ENCODE results near the gene ALKBH5. TPM values are rescaled to one million over a fixed set of nuclear protein-coding genes. Genes with fewer than 3 reads are reported as not detected.
A peak's percentile ranks its signal among the peaks of the same experiment; 100 is the strongest.

ALKBH5 gene
- 90.4 and 92.3 TPM in 2 replicates for total RNA-seq

DNA sequence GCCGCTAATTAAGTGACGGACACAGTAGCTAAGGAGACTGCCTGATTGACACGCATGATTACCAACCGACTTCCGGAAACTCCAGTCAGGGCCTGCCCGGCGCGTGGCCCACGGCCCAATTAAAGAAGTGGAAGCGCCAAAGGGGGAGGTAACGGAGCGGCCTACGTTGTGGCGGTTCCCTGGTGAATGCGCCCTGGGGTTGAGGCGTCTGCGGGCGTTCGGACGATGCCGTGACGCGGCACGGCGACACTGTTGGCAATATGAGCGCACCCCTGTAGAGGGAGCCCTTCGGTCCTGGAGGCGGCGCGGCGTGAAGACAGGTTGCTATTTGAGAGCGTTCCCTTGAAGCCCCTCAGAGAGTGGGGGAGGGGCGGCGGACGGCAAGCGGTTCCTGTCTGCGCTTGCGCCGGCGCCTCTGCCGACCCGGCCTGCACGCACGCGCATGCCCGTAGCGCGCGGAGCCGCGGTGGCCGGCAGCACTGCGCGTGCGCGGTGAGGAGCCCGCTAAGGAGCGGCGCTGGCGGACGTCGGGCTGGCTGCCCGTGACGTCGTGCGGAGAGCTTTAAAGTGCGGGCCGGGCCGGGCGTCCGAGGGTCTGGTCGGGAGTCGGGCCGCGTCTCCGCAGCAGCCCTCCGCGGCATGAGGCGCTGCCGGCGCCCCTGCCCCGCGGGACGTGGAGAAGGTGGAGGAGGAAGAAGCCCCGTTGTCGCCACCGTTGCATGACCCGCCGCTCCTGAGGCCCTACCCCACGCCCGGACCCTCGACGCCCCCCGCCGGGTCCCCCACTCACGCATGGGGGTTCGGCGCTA is at the start of gene ALKBH5:
TSS of gene ALKBH5 (plus strand) at position 495 of the 809 bp plus-strand sequence. CDS start 416 bp downstream, outside the sequence.
- peak; percentile 99 for DNase-seq (ENCODE audit: extremely low read depth, low read depth, low spot score)

GRCh38 chr17:18136357-18136756 is 47.3 kb upstream of the ALKBH5 start:
- DNase-seq (ENCODE audit: extremely low read depth, low read depth, low spot score) = no peak

- no peak for DNase-seq (ENCODE audit: extremely low read depth, low read depth, low spot score)
These were observed 45.4 kb upstream of the ALKBH5 start for GRCh38 chr17:18138065-18138749.

- DNase-seq (ENCODE audit: extremely low read depth, low read depth, low spot score) = no peak
These were observed 44.5 kb upstream of the ALKBH5 start for GRCh38 chr17:18139092-18139491.

- no peak for DNase-seq (ENCODE audit: extremely low read depth, low read depth, low spot score)
These were observed 44.1 kb upstream of the ALKBH5 start for GRCh38 chr17:18139498-18139897.

DNA sequence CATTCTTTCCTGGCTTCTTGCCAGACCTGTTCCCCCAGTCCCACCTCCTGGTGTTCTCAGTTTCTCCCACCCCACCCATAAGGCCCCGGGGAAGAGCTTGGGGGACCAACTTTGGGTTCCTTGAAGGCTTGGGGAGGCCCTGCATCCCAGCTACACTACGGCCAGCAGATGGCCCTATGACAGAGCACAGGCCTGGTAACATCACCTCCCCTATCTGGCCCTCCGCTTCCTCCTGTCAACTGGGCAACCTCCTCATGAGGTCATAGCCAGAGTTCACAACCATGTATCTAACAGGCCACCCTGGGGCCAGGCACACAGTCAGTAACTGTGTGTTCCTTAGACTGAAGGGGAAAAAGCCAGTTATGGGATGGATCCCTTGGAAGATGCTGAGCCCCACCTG is 43.7 kb upstream of the ALKBH5 start:
- DNase-seq (ENCODE audit: extremely low read depth, low read depth, low spot score) = no peak

DNA sequence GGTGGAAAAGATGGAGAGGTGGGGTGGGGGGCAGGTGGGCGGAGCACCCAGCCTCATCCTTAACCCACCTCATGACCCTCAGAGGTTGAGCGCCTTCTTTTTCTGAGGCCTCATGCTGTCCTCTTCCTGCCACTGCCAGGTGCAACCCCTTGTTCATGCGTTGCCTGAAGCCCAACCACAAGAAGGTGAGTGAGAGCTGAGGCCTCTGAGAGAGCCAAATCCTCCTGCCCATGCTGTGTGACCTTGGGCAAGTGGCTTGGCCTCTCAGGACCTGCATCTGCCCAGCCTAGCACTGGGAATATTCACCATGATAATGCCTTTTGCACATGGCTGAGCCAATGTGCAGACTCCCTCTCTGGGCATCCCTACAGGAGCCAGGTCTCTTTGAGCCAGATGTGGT is 43.0 kb upstream of the ALKBH5 start:
- DNase-seq (ENCODE audit: extremely low read depth, low read depth, low spot score) = no peak

- no peak for DNase-seq (ENCODE audit: extremely low read depth, low read depth, low spot score)
These were observed 42.3 kb upstream of the ALKBH5 start for GRCh38 chr17:18141210-18141803.

GRCh38 chr17:18142417-18142816 is 41.2 kb upstream of the ALKBH5 start:
- no peak for DNase-seq (ENCODE audit: extremely low read depth, low read depth, low spot score)

DNA sequence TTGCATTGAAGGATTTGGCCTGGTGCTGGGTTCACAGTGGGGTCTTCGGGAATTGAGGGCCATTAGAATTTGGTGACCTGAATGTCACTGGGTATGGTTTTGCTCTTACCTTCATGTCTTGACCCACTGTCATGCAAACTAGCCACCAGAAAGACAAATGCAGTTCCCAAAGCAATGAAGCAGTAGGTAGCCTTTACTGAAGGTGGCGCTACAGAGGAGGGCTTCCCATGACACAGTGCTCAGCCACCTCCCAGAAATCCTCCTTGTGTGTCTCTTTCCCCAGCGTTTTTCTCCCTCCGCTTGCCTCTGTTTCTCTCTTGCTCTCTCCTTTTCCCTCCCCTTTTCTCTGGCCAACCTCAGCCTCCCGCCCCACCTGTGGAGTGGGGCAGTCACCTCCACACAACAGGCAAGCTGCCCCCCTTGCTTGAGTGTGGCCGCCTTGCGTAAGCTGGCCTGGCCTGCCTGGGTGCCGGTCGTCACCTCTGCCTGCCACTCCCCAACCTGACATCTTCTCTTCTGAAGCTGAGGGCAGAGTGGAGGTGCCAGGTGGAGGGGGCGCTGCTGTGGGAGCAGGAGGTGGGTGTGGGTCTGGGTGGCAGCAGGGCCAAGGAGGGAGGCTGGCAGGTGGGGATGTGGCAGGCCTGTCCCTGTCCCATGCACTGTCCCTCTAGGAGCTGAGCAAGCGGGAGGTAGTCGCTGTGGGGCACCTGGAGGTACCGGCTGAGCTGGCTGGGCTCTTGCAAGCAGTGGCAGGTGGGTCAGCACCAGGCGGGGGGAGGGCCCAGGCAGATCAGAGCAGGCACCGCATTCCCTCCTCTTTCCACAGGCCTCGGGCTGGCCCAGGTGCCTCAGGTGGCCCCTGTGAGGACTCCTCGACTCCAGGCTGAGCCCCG is 40.3 kb upstream of the ALKBH5 start:
- no peak for DNase-seq (ENCODE audit: extremely low read depth, low read depth, low spot score)

- DNase-seq (ENCODE audit: extremely low read depth, low read depth, low spot score) = no peak
These were observed 39.4 kb upstream of the ALKBH5 start for GRCh38 chr17:18144261-18144660.

DNA sequence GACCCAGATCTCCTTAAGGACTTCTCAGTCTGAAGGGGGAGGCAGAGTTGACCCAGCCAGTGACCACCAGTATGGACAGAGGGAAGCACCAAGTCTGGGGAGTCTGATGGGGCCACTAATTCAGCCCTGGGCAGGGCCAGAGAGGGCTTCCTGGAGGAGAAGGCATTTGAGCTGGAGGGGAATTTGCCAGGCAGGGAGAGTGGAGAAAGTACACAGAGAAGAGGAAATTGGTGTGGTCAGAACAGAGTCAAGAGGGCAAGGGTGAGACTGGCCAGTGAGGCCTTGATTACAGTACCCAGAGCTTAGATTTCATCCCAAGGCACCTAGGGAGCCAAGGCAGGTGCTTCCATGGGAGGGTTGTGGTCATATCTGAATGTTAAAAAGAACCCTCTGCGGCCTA is 38.8 kb upstream of the ALKBH5 start:
- no peak for DNase-seq (ENCODE audit: extremely low read depth, low read depth, low spot score)

DNA sequence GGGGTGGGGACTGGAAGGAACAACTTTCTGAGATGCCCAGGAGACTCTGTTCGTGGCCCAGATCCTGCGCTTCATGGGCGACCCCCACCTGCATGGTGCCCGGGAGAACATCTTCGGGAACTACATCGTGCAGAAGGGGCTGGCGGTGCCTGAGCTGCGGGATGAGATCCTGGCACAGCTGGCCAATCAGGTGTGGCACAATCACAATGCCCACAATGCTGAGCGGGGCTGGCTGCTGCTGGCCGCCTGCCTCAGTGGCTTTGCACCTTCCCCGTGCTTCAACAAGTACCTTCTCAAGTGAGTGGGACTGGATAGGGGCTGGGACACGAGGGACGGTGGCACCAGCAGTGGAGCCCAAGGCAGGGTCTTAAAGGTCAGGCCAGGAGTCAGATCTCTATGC is 37.8 kb upstream of the ALKBH5 start:
- DNase-seq (ENCODE audit: extremely low read depth, low read depth, low spot score) = no peak

- no peak for DNase-seq (ENCODE audit: extremely low read depth, low read depth, low spot score)
These were observed 37.4 kb upstream of the ALKBH5 start for GRCh38 chr17:18146259-18146658.

GRCh38 chr17:18146980-18147379 is 36.6 kb upstream of the ALKBH5 start:
- no peak for DNase-seq (ENCODE audit: extremely low read depth, low read depth, low spot score)

- no peak for DNase-seq (ENCODE audit: extremely low read depth, low read depth, low spot score)
These were observed 35.0 kb upstream of the ALKBH5 start for GRCh38 chr17:18148586-18148985.

GRCh38 chr17:18151290-18151689 is 32.3 kb upstream of the ALKBH5 start:
- DNase-seq (ENCODE audit: extremely low read depth, low read depth, low spot score) = no peak

- no peak for DNase-seq (ENCODE audit: extremely low read depth, low read depth, low spot score)
These were observed 28.4 kb upstream of the ALKBH5 start for GRCh38 chr17:18155179-18155578.

DNA sequence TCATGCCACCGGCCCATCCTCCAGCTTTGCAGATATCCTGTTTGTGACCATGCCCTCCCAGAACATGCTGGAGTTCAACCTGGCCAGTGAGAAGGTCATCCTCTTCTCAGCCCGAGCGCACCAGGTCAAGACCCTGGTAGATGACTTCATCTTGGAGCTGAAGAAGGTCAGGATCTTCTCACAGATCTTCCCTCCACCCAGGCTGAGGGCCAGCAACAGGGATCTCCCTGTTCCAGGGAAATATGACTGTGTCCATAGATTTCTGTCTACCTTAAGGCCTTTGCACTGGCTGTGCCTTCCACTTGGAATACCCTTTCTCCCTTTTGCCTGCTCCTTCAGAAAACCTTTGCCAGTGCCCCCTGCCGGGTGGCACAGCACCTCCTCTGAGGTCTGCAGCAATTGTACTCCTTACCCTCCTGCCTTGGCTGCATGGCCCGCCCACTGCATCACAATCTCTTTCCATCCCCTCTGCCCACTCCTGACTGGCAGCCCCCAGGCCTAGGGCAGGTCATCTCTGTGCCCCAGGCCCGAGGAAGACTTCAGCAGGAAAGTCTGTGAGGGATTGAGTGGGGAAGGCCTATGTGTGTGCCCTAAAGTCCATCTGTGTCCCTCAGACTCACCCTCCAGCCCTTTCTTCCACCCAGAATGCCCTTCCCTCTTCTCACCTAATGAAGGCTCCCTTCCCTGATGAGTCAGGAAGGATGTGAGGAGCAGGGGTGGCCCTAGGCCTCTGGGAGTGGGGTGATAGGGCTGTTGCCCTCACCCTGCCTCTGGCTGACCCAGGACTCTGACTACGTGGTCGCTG is 27.3 kb upstream of the ALKBH5 start:
- no peak for DNase-seq (ENCODE audit: extremely low read depth, low read depth, low spot score)

GRCh38 chr17:18156976-18157280 is 26.7 kb upstream of the ALKBH5 start:
- DNase-seq (ENCODE audit: extremely low read depth, low read depth, low spot score) = no peak

Measured in glomerular endothelial cell (primary cell).